ENCODE data around the gene KIF22. TPM values are rescaled to one million over a fixed set of nuclear protein-coding genes. Genes with fewer than 3 reads are reported as not detected.

KIF22 gene
- polyA plus RNA-seq, 3 donors = 22.0 to 46.2 (median 28.9) TPM

- H3K27me3 ChIP-seq (ENCODE audit: control insufficient read depth in 2 of 2, insufficient read depth in 2 of 2, low read length in 2 of 2) = no peaks in the 10 kb centered on the region
- DNase-seq = peak; percentile 96 to 98 (median 97)
- H3K9ac ChIP-seq (ENCODE audit: insufficient read depth, low read length, poor library complexity, severe bottlenecking) = peak overlapping the region; percentile 79
- H3K36me3 ChIP-seq (replicated peaks in 1 of 2; ENCODE audit: control insufficient read depth in 1 of 2, insufficient read depth in 2 of 2, low read length in 2 of 2) = peaks cover 18 to 40% of the 10 kb centered on the region in 2 donors
- Mint-ChIP-seq H3K4me1 (peaks cover 38% of the 10 kb centered on the region), H3K4me3 (peak overlapping the region; percentile 99), H3K36me3 (peaks cover 29 to 42% of the 10 kb centered on the region in 2 donors), H3K27me3 (ENCODE audit: low read depth in 3 of 3) (peaks cover 0 to 4% (median 2%) of the 10 kb centered on the region in 3 donors), H3K9me3 (peaks cover 0 to 1% (median 0%) of the 10 kb centered on the region in 7 donors), H3K27ac (peak overlapping the region; percentile 95 to 99 (median 97))
- peaks cover 29% of the 10 kb centered on the region for H4K20me1 ChIP-seq (ENCODE audit: insufficient read depth, low read length)
- intact Hi-C loops (cut with micrococcal nuclease) = loop anchor here in 1 of 2 donors (2.0 to 5.0 kb wide), 3 partner anchors 15 to 57 kb away; partner anchors contain the start of genes CDIPT and KIF22
- peak overlapping the region; percentile 84 for H3K4me2 ChIP-seq (replicated peaks; ENCODE audit: extremely low read depth, low read length, poor library complexity, severe bottlenecking)
- no peak for TF ChIP-seq CTCF (IDR thresholded peaks at IDR 0.05)
- H3K9me3 ChIP-seq (replicated peaks in 1 of 2; ENCODE audit: control insufficient read depth in 1 of 2, insufficient read depth in 1 of 2, low read length in 2 of 2) = no peaks in the 10 kb centered on the region
- H3K4me1 ChIP-seq (ENCODE audit: control insufficient read depth in 1 of 2, insufficient read depth in 2 of 2, low read length in 2 of 2) = peaks cover 45 to 52% of the 10 kb centered on the region in 2 donors
- H3K27ac ChIP-seq (ENCODE audit: low read depth in 1 of 2, low read length in 2 of 2) = peak overlapping the region; percentile 69 to 86
- under 1% methylated on average over 71 of the region's 103 CpGs for WGBS (ENCODE audit: insufficient coverage)
- peaks cover 27% of the 10 kb centered on the region for H3K79me2 ChIP-seq (ENCODE audit: insufficient read depth, low read length)
- H3K4me3 ChIP-seq (replicated peaks in 1 of 3; ENCODE audit: low read depth in 2 of 3, low read length in 3 of 3) = peak overlapping the region; percentile 55 to 88 (median 79)
- H2AFZ ChIP-seq (ENCODE audit: insufficient read depth, low read depth, low read length, poor library complexity, severe bottlenecking) = peak overlapping the region; percentile 85
Measured at GRCh38 chr16:29805232-29806098, 14.9 kb downstream of the KIF22 start.

- peak within 1 kb of the TSS; percentile 85 for H2AFZ ChIP-seq (ENCODE audit: insufficient read depth, low read depth, low read length, poor library complexity, severe bottlenecking)
- Mint-ChIP-seq H3K36me3 (peaks cover 26 to 38% of the 10 kb centered on the region in 2 donors), H3K4me3 (peak within 1 kb of the TSS; percentile 99), H3K9me3 (peaks cover 0 to 1% (median 0%) of the 10 kb centered on the region in 7 donors), H3K27me3 (ENCODE audit: low read depth in 3 of 3) (peaks cover under 1 to 4% (median 2%) of the 10 kb centered on the region in 3 donors), H3K4me1 (peaks cover 45% of the 10 kb centered on the region), H3K27ac (peak within 1 kb of the TSS; percentile 95 to 99 (median 97))
- H3K9ac ChIP-seq (ENCODE audit: insufficient read depth, low read length, poor library complexity, severe bottlenecking) = peak within 1 kb of the TSS; percentile 79
- H3K9me3 ChIP-seq (replicated peaks in 1 of 2; ENCODE audit: control insufficient read depth in 1 of 2, insufficient read depth in 1 of 2, low read length in 2 of 2) = no peaks in the 10 kb centered on the region
- peak in 2 of 3 donors; percentile 44 to 72 for DNase-seq
- peak within 1 kb of the TSS; percentile 68 to 88 (median 79) for H3K4me3 ChIP-seq (replicated peaks in 1 of 3; ENCODE audit: low read depth in 2 of 3, low read length in 3 of 3)
- H3K4me2 ChIP-seq (replicated peaks; ENCODE audit: extremely low read depth, low read length, poor library complexity, severe bottlenecking) = peak within 1 kb of the TSS; percentile 84
- no peaks in the 10 kb centered on the region for H3K27me3 ChIP-seq (ENCODE audit: control insufficient read depth in 2 of 2, insufficient read depth in 2 of 2, low read length in 2 of 2)
- peaks cover 16 to 37% of the 10 kb centered on the region in 2 donors for H3K36me3 ChIP-seq (replicated peaks in 1 of 2; ENCODE audit: control insufficient read depth in 1 of 2, insufficient read depth in 2 of 2, low read length in 2 of 2)
- TF ChIP-seq CTCF (IDR thresholded peaks at IDR 0.05) = no peak
- H3K27ac ChIP-seq (ENCODE audit: low read depth in 1 of 2, low read length in 2 of 2) = peak within 1 kb of the TSS; percentile 84 to 86
- H3K4me1 ChIP-seq (ENCODE audit: control insufficient read depth in 1 of 2, insufficient read depth in 2 of 2, low read length in 2 of 2) = peaks cover 51 to 59% of the 10 kb centered on the region in 2 donors
- whole genome bisulfite sequencing (ENCODE audit: insufficient coverage) = under 1% methylated on average over 22 of the region's 67 CpGs
- H3K79me2 ChIP-seq (ENCODE audit: insufficient read depth, low read length) = peaks cover 27% of the 10 kb centered on the region
- peaks cover 36% of the 10 kb centered on the region for H4K20me1 ChIP-seq (ENCODE audit: insufficient read depth, low read length)
- intact Hi-C loops (cut with micrococcal nuclease) = loop anchor here in 1 of 2 donors (5.0 kb wide), 1 partner anchor 41 kb away; no protein-coding TSS in a partner anchor
Measured at GRCh38 chr16:29806099-29806579, 15.6 kb downstream of the KIF22 start, which contains the start of gene MAZ. MAZ (plus strand) TSS chr16:29806529; CDS start chr16:29806702, 173 bp downstream.
